ENCODE measurements around the gene FREM2.

Gene FREM2

DNA sequence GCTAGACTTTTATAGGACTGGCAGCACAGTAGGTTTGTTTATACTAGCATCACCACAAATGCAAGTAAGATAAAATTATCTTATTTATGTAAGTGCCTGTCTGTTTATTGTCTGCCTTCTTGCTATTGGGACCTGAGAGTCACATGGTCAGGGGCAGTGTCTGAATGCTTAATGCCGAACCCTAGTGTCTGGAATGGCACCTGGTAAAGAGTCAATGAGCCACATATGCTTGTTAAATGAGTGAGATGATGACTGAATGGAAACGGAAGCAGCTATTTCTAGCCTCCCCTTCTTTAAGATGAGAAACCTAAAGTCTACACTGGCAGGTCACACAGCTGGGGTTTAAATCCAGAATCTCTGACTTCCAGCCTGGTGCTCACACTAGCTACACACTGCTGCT lies 211.6 kb downstream of the FREM2 start:
- no peak for DNase-seq (ENCODE audit: low spot score)

DNA sequence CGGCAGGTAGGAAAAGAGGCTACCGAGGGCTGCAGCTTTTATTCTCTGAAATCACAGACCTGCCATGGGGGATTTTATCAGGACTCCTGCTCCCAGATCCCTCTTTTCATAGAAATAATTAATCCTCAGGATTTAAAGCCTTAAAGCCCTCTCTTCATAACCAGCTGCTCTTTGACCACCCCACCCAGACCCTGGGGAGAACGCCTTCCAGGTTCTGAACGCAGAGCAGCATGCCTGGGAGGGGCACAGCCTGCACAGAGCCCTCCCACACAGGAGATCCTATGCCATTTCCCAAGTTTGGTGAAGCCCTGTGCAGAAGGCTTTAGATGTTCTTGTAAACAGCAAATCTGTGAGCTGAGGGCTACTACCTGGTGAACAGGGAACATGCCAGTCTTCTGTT lies 212.7 kb downstream of the FREM2 start:
- DNase-seq (ENCODE audit: low spot score): no peak

DNA sequence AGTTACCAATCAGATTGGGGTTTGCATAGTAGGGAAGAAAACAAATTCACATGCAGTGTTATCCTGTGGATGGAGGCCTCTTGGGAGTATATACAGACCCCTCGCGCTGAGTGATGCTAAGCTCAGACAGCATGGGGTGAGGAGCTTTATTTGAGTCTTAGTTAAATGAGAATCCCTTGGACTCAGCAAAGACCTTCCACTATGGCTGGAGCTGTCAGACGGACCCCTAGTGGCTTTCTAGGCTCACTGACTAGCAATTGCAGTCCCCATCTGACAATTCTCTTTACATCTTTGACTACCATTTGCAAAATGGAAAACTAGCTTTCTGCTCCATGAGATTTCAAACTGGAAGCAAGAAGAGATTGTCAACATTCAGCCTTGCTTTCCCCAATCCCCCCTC lies 213.3 kb downstream of the FREM2 start:
- no peak for DNase-seq (ENCODE audit: low spot score)

DNA sequence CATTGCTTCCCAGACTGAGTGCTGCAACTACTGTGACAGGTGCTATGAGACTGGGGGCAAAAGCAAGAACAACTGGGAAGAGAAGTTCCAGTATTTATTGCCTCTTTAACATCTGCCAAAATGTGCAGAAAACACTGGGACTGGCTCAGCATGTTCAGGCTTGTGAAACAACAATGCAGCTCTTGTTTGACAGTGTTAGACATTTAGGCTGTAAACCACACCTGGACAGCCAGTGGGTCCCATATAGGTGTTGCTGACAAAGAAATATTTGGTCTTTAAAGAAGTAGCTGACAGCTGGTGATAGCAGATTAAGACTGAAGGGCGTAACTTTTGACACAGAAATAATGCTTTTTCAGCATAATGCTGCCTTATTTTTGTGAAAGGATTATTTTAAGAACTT lies 215.7 kb downstream of the FREM2 start:
- no peak for DNase-seq (ENCODE audit: low spot score)

DNA sequence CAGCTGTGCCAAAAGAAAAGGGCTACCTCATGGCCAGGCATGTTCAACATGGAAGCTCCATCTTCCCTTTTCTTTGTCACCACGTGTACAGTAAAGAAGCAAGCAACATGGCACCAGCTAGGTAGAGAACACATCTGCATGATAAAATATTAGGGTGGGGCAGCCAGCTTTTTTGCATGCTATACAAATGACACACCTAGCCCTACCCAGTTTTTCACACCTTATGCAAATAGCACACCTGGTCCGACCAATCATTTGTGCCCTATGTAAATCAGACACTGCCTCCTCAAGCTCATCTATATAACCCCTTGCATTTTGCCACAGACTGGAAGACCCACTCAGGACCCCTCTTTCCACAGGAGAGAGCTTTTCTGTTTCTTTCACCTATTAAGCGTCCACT lies 218.2 kb downstream of the FREM2 start:
- no peak for DNase-seq (ENCODE audit: low spot score)

DNA sequence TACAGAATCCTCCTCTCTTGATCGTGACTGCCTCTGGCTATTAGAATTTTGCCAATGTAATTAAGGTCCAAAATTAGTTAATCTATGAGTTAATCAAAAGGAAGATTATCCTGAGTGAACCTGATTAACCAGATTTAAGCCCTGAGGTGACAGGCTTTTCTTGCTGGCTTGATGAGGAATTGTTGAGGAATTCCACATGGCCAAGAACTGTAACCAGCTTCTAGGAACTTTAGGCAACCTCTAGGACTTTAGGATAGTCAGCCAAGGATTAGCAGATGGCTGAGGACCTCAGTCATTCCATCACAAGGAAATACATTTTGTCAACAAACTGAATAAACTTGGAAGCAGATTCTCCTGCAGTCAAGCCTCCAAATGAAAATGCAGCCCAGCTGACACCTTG lies 219.0 kb downstream of the FREM2 start:
- DNase-seq (ENCODE audit: low spot score): no peak

DNA sequence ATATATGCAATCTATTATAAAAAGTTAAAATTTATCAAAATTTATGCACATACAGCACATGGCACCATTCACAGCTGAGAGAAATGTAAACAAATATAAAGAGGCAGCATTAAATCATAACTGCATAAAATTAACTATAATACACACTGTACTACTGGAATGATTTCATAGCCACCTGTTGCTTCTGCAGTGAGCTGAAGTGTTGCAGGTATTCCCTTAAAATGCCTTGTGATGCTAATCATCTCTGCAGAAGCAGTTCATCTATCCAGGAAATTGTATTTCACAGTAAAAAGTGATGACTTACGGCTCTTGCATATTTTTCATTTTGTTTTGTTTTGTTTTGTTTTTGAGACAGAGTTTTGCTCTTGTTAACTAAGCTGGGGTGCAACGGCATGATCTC lies 221.7 kb downstream of the FREM2 start:
- DNase-seq (ENCODE audit: low spot score): no peak

DNA sequence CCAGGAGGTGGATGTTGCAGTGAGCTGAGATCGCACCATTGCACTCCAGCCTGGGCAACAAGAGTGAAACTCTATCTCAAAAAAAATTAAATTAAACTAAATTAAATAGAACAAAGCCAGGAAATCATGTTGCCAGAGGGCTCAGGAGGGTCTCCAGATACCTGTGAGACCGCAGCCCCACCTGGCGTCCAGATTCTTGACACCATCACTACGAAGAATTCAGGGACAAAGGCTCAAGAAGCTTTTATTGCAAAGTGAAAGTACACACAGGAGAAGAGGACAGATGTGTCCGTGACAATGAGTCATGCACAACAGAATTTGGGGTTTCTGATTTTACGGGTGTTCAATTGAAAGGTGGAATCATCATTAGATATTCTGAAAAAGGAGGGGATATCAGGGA lies 227.2 kb downstream of the FREM2 start:
- DNase-seq (ENCODE audit: low spot score): no peak

DNA sequence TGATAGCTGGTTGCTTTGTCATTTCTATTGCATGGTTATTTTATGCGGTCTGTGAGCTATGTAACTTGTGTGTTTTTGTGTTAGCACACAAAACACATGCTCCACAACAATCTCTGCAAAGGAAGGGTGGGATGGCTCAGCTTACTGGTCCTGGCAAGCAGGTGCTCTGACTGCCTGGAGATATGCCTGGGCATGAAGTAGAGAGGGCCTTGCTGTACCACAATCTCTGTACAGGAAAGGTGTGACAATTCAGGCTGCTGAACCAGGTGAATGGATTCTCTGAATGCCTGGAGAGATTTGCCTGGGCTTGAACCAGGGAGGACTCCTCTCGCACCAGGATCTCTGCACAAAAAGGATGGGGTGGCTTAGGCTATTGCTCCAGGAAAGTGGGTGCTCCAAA lies 234.2 kb downstream of the FREM2 start:
- DNase-seq (ENCODE audit: low spot score): no peak

DNA sequence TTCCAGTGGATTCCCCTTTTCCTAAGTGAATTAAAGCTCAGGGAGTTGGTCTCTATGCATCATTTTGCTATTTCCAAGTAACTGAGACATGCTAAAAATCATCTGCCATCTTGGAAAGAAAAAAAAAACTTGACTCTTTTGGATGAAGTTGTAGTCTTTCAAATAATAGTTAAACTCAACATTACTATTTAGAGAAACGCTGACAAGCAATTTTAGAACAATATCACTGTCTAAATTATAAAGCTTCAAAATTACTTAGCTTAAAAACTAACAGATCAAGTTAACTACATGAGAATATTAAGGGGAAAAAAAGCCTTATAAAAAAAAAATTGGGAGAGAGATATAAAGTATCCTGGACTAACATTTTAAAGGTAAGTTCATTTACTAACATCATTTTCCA lies 235.3 kb downstream of the FREM2 start:
- DNase-seq (ENCODE audit: low spot score): no peak

DNA sequence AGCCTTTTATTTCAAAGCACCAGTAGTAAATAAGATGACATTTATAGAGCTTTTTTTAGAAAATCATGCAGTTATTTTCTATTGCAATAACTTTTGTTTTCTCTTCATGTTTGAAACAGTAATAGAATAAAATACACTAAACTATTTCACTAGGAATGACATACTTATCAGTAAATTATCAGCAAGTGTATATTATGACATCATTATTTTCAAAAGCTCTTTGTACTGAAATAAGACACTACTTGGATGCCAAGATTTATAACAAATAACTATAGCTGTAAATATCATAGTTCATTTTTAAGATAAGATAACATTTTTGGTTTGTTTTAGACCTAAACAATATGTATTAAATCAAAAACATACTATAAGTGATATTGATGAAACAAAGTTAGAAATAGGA lies 246.9 kb downstream of the FREM2 start:
- DNase-seq (ENCODE audit: low spot score): no peak

Data from HuH-7 (cell line).